K562 (cell line): ENCODE data around the gene MAGIX. TPM values are rescaled to one million over a fixed set of nuclear protein-coding genes. Genes with fewer than 3 reads are reported as not detected.
A peak's percentile ranks its signal among the peaks of the same experiment; 100 is the strongest.

ENCODE experiments used
- ARID3A ChIP-seq: IDR thresholded peaks from 2 replicates; pipeline ENCODE4 v1.6.1; 2012; ENCODE audit warnings: low read depth, low read length, improper control_type of control experiment, borderline replicate concordance
- DEAF1 ChIP-seq: fragments of 450-650 bp; formaldehyde crosslinking; IDR thresholded peaks from 2 replicates; pipeline ENCODE4 v1.4.0; 2020; ENCODE audit warnings: mild to moderate bottlenecking, moderate library complexity
- E2F8 ChIP-seq: fragments of 450-650 bp; IDR thresholded peaks from 2 replicates; pipeline ENCODE4 v1.7.1; 2018; ENCODE audit warnings: mild to moderate bottlenecking, low read depth; ENCODE audit not compliant: partially characterized antibody
- ELF1 ChIP-seq: fragments of 200-800 bp; sonication (Bioruptor generic); IDR thresholded peaks from 2 replicates; pipeline ENCODE4 v1.6.1; 2016; ENCODE audit warnings: missing genetic modification characterization, missing compliant biosample characterization
- FOSL1 ChIP-seq: fragments of 200-800 bp; sonication (Bioruptor generic); conservative IDR thresholded peaks from 2 replicates; pipeline ENCODE4 v1.6.1; 2016; ENCODE audit warnings: missing genetic modification characterization, missing compliant biosample characterization
- FOXJ3 ChIP-seq: sonication (generic); formaldehyde crosslinking; IDR thresholded peaks from 2 replicates; pipeline ENCODE4 v1.4.0; 2020; ENCODE audit warnings: mild to moderate bottlenecking, missing genetic modification reagents
- MYC ChIP-seq, 2 experiments: fragments of 250-450 bp in 1 of 2; sonication (Bioruptor Pico) in 1 of 2; IDR thresholded peaks; 2 replicates each; pipeline versions ENCODE4 v1.5.1 to v1.6.1; 2012 to 2021; ENCODE audit warnings: low read depth in 2 of 2, borderline replicate concordance in 1 of 2, improper control_type of control experiment in 1 of 2, low read length in 1 of 2, mild to moderate bottlenecking in 1 of 2, moderate library complexity in 1 of 2
- PATZ1 ChIP-seq: fragments of 250-450 bp; sonication (Bioruptor Pico); IDR thresholded peaks from 2 replicates; pipeline ENCODE4 v1.5.0; 2020; ENCODE audit warnings: mild to moderate bottlenecking, borderline replicate concordance
- POU5F1 ChIP-seq: fragments of 150-350 bp; IDR thresholded peaks from 2 replicates; pipeline ENCODE4 v1.6.1; 2014; ENCODE audit warnings: borderline replicate concordance, low read length, low read depth, mild to moderate bottlenecking; ENCODE audit not compliant: partially characterized antibody
- PRPF4 ChIP-seq: fragments of 200-400 bp; formaldehyde crosslinking; IDR thresholded peaks from one replicate; pipeline ENCODE4 v1.6.1; 2017; ENCODE audit warnings: low read length, low read depth, mild to moderate bottlenecking; ENCODE audit not compliant: insufficient read depth, poor library complexity, severe bottlenecking
- RBBP5 ChIP-seq: fragments of 200-600 bp; sonication (generic); IDR thresholded peaks from 2 replicates; pipeline ENCODE4 v1.6.1; 2012; ENCODE audit warnings: borderline replicate concordance, mild to moderate bottlenecking, low read length, control low read depth, inconsistent platforms; ENCODE audit not compliant: insufficient read depth, poor library complexity, severe bottlenecking
- RCOR1 ChIP-seq, 2 experiments: IDR thresholded peaks; 2 replicates each; pipeline ENCODE4 v1.6.1; 2012; ENCODE audit warnings: low read depth in 2 of 2, low read length in 2 of 2, borderline replicate concordance in 1 of 2, improper control_type of control experiment in 1 of 2
- SETDB1 ChIP-seq: IDR thresholded peaks from one replicate; pipeline ENCODE4 v1.6.1; 2012; ENCODE audit warnings: low read length, control low read depth, inconsistent platforms
- XRCC3 ChIP-seq: fragments of 450-650 bp; IDR thresholded peaks from 2 replicates; pipeline ENCODE4 v1.6.1; 2017; ENCODE audit warnings: mild to moderate bottlenecking, moderate library complexity
- ZNF586 ChIP-seq: fragments of 450-650 bp; formaldehyde crosslinking; conservative IDR thresholded peaks from 2 replicates; pipeline ENCODE4 v1.4.0; 2020; ENCODE audit warnings: mild to moderate bottlenecking, moderate library complexity
- ZNF79 ChIP-seq: fragments of 250-450 bp; sonication (Bioruptor Pico); IDR thresholded peaks from 2 replicates; pipeline ENCODE4 v1.4.0; 2020; ENCODE audit warnings: low read depth, mild to moderate bottlenecking, moderate library complexity
- polyA plus RNA-seq, 8 experiments: library from polyadenylated mRNA; depleted of rRNA in 4 of 8; stranded (reverse) in 5 of 8; unstranded in 3 of 8; fragments of >200 nt; fragmentation: Nextera tagmentation in 2 of 8; fragmentation: Illumina TruSeq in 1 of 8; extraction: Ambion mirVana in 2 of 8; extraction: Trizol in 1 of 8; gene quantifications; 2 replicates each; pipeline versions ENCODE4 v1.2.1 to v1.2.3, GENCODE V29; 2011 to 2014; ENCODE audit warnings: inconsistent platforms in 1 of 8, missing spikeins in 1 of 8
- total RNA-seq, 7 experiments: library from RNA; depleted of rRNA in 6 of 7; stranded (reverse); fragments of >200 nt in 6 of 7; fragmentation: Illumina TruSeq in 2 of 7; extraction: Trizol in 2 of 7; gene quantifications; 2 replicates each; pipeline versions ENCODE4 v1.2.1 to v1.2.3, GENCODE V29; 2011 to 2021; ENCODE audit warnings: low replicate concordance in 1 of 7

The MAGIX gene
- total and polyA plus RNA-seq, 9 of the 15 experiments (the other 6 are each of a cell fraction or from before 2014, with no cell fraction given), result 0.08 to 3.5 (median 0.47) TPM

- TF ChIP-seq E2F8 (no peak), XRCC3 (no peak), MYC (IDR thresholded peaks at IDR 0.05; ENCODE audit: low read depth, low read length) (peak; percentile 39; the same call in 1 of the 2 replicates), MYC (CRISPR knock-in tag; IDR thresholded peaks at IDR 0.05; ENCODE audit: borderline replicate concordance, low read depth) (no peak), POU5F1 (no peak), DEAF1 (no peak), SETDB1 (no peak), PRPF4 (no peak), ELF1 (tag) (0 out of 2 replicates have a peak, but pooled peaks have one; percentile 24), ZNF586 (CRISPR knock-in tag) (no peak), RCOR1 (IDR thresholded peaks at IDR 0.05; ENCODE audit: borderline replicate concordance in 1 of 2, low read depth in 2 of 2, low read length in 2 of 2) (peak in 1 of 2 experiments; percentile 40; a peak in 1 of 4 replicates), FOXJ3 (CRISPR knock-in tag) (no peak), RBBP5 (no peak), ZNF79 (CRISPR knock-in tag) (no peak), PATZ1 (CRISPR knock-in tag) (no peak), ARID3A (no peak), FOSL1 (peak; percentile 61)
Observed at GRCh38 chrX:49166914-49167739, 4.6 kb downstream of the MAGIX start (continued).
